ENCODE measurements around the gene ALAS1.

ALAS1 gene

GRCh38 chr3:52249683-52250082 is 51.7 kb downstream of the ALAS1 start:
- DNase-seq (ENCODE audit: low read depth) = no peak

GRCh38 chr3:52250122-52250521 is 52.2 kb downstream of the ALAS1 start:
- DNase-seq (ENCODE audit: low read depth) = no peak

GRCh38 chr3:52253314-52254304 is 55.6 kb downstream of the ALAS1 start:
- DNase-seq (ENCODE audit: low read depth) = peak; percentile 27

- DNase-seq (ENCODE audit: low read depth) = no peak
Observed at GRCh38 chr3:52254608-52255007, 56.6 kb downstream of the ALAS1 start.

- no peak for DNase-seq (ENCODE audit: low read depth)
Observed at GRCh38 chr3:52256159-52256558, 58.2 kb downstream of the ALAS1 start.

GRCh38 chr3:52256622-52257021 is 58.7 kb downstream of the ALAS1 start:
- DNase-seq (ENCODE audit: low read depth) = no peak

GRCh38 chr3:52257911-52258310 is 60.0 kb downstream of the ALAS1 start:
- no peak for DNase-seq (ENCODE audit: low read depth)

- no peak for DNase-seq (ENCODE audit: low read depth)
Observed at GRCh38 chr3:52259035-52259434, 61.1 kb downstream of the ALAS1 start.

GRCh38 chr3:52259448-52259847 is 61.5 kb downstream of the ALAS1 start:
- DNase-seq (ENCODE audit: low read depth) = no peak

GRCh38 chr3:52262447-52262846 is 64.5 kb downstream of the ALAS1 start:
- DNase-seq (ENCODE audit: low read depth) = no peak

All from ELR (cell line).